B cell (primary cell): ENCODE measurements around the gene INTU. TPM values are rescaled to one million over a fixed set of nuclear protein-coding genes. Genes with fewer than 3 reads are reported as not detected.

Source experiments
- ATAC-seq: fragments of 200-7000 bp; cut with Tn5 transposase; one replicate; pipeline ENCODE4 v1.10.0; 2021; ENCODE audit warnings: low read depth, mild to moderate bottlenecking, moderate number of reproducible peaks, moderate library complexity
- CTCF ChIA-PET: fragments of 350-600 bp; sonication (Branson Sonifier 250); formaldehyde crosslinking; loops from one replicate; lab custom pipeline; 2021; ENCODE audit warnings: antibody characterized with exemption, inconsistent platforms; lab: Charles Lee
- POLR2A ChIA-PET: fragments of 350-600 bp; sonication (Branson Sonifier 250); formaldehyde crosslinking; loops from one replicate; lab custom pipeline; 2021; ENCODE audit warnings: antibody characterized with exemption; lab: Charles Lee
- DNase-seq: peaks from one replicate; pipeline ENCODE4 v3.0.0; 2013
- H2AFZ ChIP-seq: 2 replicates; pipeline ENCODE4 v1.6.1; 2012; ENCODE audit warnings: mild to moderate bottlenecking, low read depth, low read length; ENCODE audit not compliant: insufficient read depth, poor library complexity, severe bottlenecking
- H3K27ac ChIP-seq, 2 donors: 1 replicate in 1 of 2; 2 replicates in 1 of 2; pipeline ENCODE4 v1.5.1; 2012 to 2013; ENCODE audit warnings: low read length in 2 of 2, mild to moderate bottlenecking in 2 of 2, moderate library complexity in 1 of 2
- H3K27me3 ChIP-seq, 4 experiments: fragments of 200-600 bp in 1 of 4; sonication (generic) in 1 of 4; replicated peaks in 1 of 4; 1 replicate in 2 of 4; 2 replicates in 2 of 4; pipeline versions ENCODE4 v1.6.1 to v1.7.0; 2013 to 2016; ENCODE audit warnings: low read length in 3 of 4, mild to moderate bottlenecking in 2 of 4, mixed read lengths in 1 of 4, moderate library complexity in 1 of 4; ENCODE audit not compliant: insufficient read depth in 4 of 4, control insufficient read depth in 3 of 4; ENCODE audit errors: control extremely low read depth in 1 of 4
- H3K36me3 ChIP-seq, 2 experiments: replicated peaks in 1 of 2; 1 replicate in 1 of 2; 2 replicates in 1 of 2; pipeline versions ENCODE4 v1.6.1 to v1.7.1; 2013; ENCODE audit warnings: low read length in 1 of 2; ENCODE audit not compliant: insufficient read depth in 2 of 2, control insufficient read depth in 1 of 2; ENCODE audit errors: control extremely low read depth in 1 of 2, extremely low read depth in 1 of 2
- H3K4me1 ChIP-seq, 2 donors: fragments of 200-600 bp in 1 of 2; sonication (generic) in 1 of 2; 1 replicate in 1 of 2; 2 replicates in 1 of 2; pipeline versions ENCODE4 v1.5.1 to v1.6.1; 2013 to 2017; ENCODE audit warnings: low read length in 2 of 2; ENCODE audit not compliant: control insufficient read depth in 2 of 2, insufficient read depth in 2 of 2
- H3K4me2 ChIP-seq: replicated peaks from 2 replicates; pipeline ENCODE3; 2012; ENCODE audit warnings: mild to moderate bottlenecking, low read depth, low read length; ENCODE audit not compliant: poor library complexity, severe bottlenecking
- H3K4me3 ChIP-seq, 5 experiments: fragments of 200-600 bp in 1 of 5; sonication (generic) in 1 of 5; 1 replicate in 3 of 5; 2 replicates in 2 of 5; pipeline versions ENCODE4 v1.5.1 to v1.7.0; 2011 to 2016; ENCODE audit warnings: low read length in 4 of 5, mild to moderate bottlenecking in 4 of 5, low read depth in 2 of 5, control low read depth in 1 of 5, moderate library complexity in 1 of 5; ENCODE audit not compliant: insufficient read depth in 1 of 5; ENCODE audit errors: control extremely low read depth in 1 of 5, extremely low read depth in 1 of 5
- H3K79me2 ChIP-seq: fragments of 200-600 bp; sonication (generic); one replicate; pipeline ENCODE4 v1.6.0; 2016; ENCODE audit warnings: low read length; ENCODE audit not compliant: control insufficient read depth, insufficient read depth
- H3K9ac ChIP-seq: fragments of 200-600 bp; sonication (generic); 2 replicates; pipeline ENCODE4 v1.6.1; 2017; ENCODE audit warnings: mild to moderate bottlenecking, low read length, moderate library complexity
- H3K9me3 ChIP-seq, 3 donors: one replicate each; pipeline versions ENCODE4 v1.6.1 to v1.7.1; 2013; ENCODE audit warnings: low read length in 2 of 3; ENCODE audit not compliant: control insufficient read depth in 2 of 3, insufficient read depth in 1 of 3; ENCODE audit errors: control extremely low read depth in 1 of 3
- H4K20me1 ChIP-seq: 2 replicates; pipeline ENCODE4 v1.6.0; 2012; ENCODE audit warnings: mild to moderate bottlenecking, low read length; ENCODE audit not compliant: insufficient read depth, control insufficient read depth, poor library complexity, severe bottlenecking
- H3K27ac Mint-ChIP-seq: one replicate; pipeline ENCODE4 v1.8.0; 2021; ENCODE audit warnings: mixed read lengths
- H3K27me3 Mint-ChIP-seq: one replicate; pipeline ENCODE4 v1.8.0; 2021; ENCODE audit warnings: mixed read lengths
- H3K4me1 Mint-ChIP-seq: one replicate; pipeline ENCODE4 v1.8.0; 2021; ENCODE audit warnings: mixed read lengths
- H3K4me3 Mint-ChIP-seq: one replicate; pipeline ENCODE4 v1.8.0; 2021; ENCODE audit warnings: mixed read lengths
- H3K9me3 Mint-ChIP-seq: one replicate; pipeline ENCODE4 v1.8.0; 2022; ENCODE audit warnings: mixed read lengths; ENCODE audit not compliant: insufficient read depth
- CTCF ChIP-seq: fragments of 200-600 bp; IDR thresholded peaks from one replicate; pipeline ENCODE4 v1.8.0; 2022; ENCODE audit warnings: antibody characterized with exemption, mild to moderate bottlenecking
- EZH2 ChIP-seq: IDR thresholded peaks from 2 replicates; pipeline ENCODE4 v1.6.1; 2012; ENCODE audit warnings: borderline replicate concordance, low read depth, mild to moderate bottlenecking, moderate library complexity, low read length; ENCODE audit not compliant: insufficient read depth, poor library complexity, severe bottlenecking
- whole genome bisulfite sequencing: methylation state at CpG from one replicate; pipeline ENCODE4 v1.1.5; 2013; ENCODE audit warnings: missing lambda C conversion rate; ENCODE audit not compliant: insufficient coverage; 5-methylcytosine and 5-hydroxymethylcytosine counted together
- intact Hi-C: fragments of 100-400 bp; cut with micrococcal nuclease; formaldehyde crosslinking; loops from one replicate; pipeline ENCODE4 v1.10.0; 2022
- polyA plus RNA-seq: library from polyadenylated mRNA; depleted of rRNA; stranded (reverse); fragments of >200 nt; gene quantifications from 2 replicates; pipeline ENCODE4 v1.2.3, GENCODE V29; 2012
- total RNA-seq, 2 donors: library from RNA; stranded (reverse); fragments of 120-200 nt in 1 of 2; gene quantifications; 1 replicate in 1 of 2; 2 replicates in 1 of 2; pipeline versions ENCODE4 v1.2.3 to v1.2.4, GENCODE V29; 2013 to 2022

The INTU gene
- total and polyA plus RNA-seq, 2 donors (not counting 1 experiment from before 2014, with no cell fraction given): not detected

GRCh38 chr4:127641524-127641923, 8.8 kb downstream of the INTU start:
- H3K9me3 Mint-ChIP-seq: no peaks in the 10 kb centered on the region
- Histone ChIP-seq H3K27me3 (peaks cover 0 to 4% (median 0%) of the 10 kb centered on the region in 4 experiments), H3K36me3 (no peaks in the 10 kb centered on the region), H4K20me1 (no peaks in the 10 kb centered on the region), H3K27ac (no peak overlapping the region), H3K9ac (no peak overlapping the region), H3K9me3 (no peaks in the 10 kb centered on the region), H3K79me2 (no peaks in the 10 kb centered on the region), H3K4me2 (no peak overlapping the region), H3K4me3 (no peak overlapping the region), H2AFZ (no peak overlapping the region), H3K4me1 (no peaks in the 10 kb centered on the region)
- DNase-seq: no peak
- CTCF ChIA-PET: interaction anchor here (0.6 kb wide), 1 partner anchor 21 kb away, joined by 3 read pairs; no protein-coding TSS in a partner anchor
- no peaks in the 10 kb centered on the region for H3K4me1 Mint-ChIP-seq
- H3K27me3 Mint-ChIP-seq: peaks cover 15% of the 10 kb centered on the region
- no peak overlapping the region for H3K4me3 Mint-ChIP-seq
- WGBS: 79% methylated on average over 3 of the region's 4 CpGs
- intact Hi-C loops: no loop called here
- POLR2A ChIA-PET: no interaction called here
- TF ChIP-seq EZH2: no peak
- TF ChIP-seq CTCF: no peak
- no peak for ATAC-seq
- H3K27ac Mint-ChIP-seq: no peak overlapping the region

- DNase-seq (no peak), ATAC-seq (no peak)
- Mint-ChIP-seq H3K4me3 (no peak overlapping the region), H3K4me1 (no peaks in the 10 kb centered on the region), H3K9me3 (peaks cover 2% of the 10 kb centered on the region), H3K27ac (no peak overlapping the region), H3K27me3 (peaks cover 9% of the 10 kb centered on the region)
- Histone ChIP-seq H3K4me2 (no peak overlapping the region), H3K36me3 (no peaks in the 10 kb centered on the region), H3K9ac (no peak overlapping the region), H3K9me3 (no peaks in the 10 kb centered on the region), H3K4me1 (no peaks in the 10 kb centered on the region), H4K20me1 (no peaks in the 10 kb centered on the region), H3K4me3 (no peak overlapping the region), H2AFZ (no peak overlapping the region), H3K27ac (no peak overlapping the region), H3K27me3 (peaks cover 0 to 4% (median 0%) of the 10 kb centered on the region in 4 experiments), H3K79me2 (no peaks in the 10 kb centered on the region)
- TF ChIP-seq EZH2 (no peak), CTCF (no peak)
- ChIA-PET CTCF (interaction anchor here (0.6 to 1.5 kb wide), 2 partner anchors 15 to 22 kb away, joined by 3 read pairs; no protein-coding TSS in a partner anchor), POLR2A (no interaction called here)
- intact Hi-C loops: no loop called here
Observed at GRCh38 chr4:127642169-127642568, 9.4 kb downstream of the INTU start.
